Stomach (tissue), 9 donors: ENCODE results near the gene FADS3. TPM values are rescaled to one million over a fixed set of nuclear protein-coding genes. Genes with fewer than 3 reads are reported as not detected.

Experiments used
- DNase-seq, 2 donors: peaks; one replicate each; pipeline versions ENCODE4 v3.0.0 to v3.0.0-alpha.2; 2013 to 2019
- H3K27ac ChIP-seq, 5 donors: fragments of 200-600 bp in 4 of 5; sonication (generic) in 4 of 5; one replicate each; pipeline ENCODE4 v1.5.1; 2013 to 2019; ENCODE audit warnings: mild to moderate bottlenecking in 1 of 5, moderate library complexity in 1 of 5
- H3K27me3 ChIP-seq, 3 donors: fragments of 200-600 bp; sonication (generic); one replicate each; pipeline ENCODE4 v1.5.1; 2017 to 2019; ENCODE audit warnings: mixed run types in 1 of 3
- H3K36me3 ChIP-seq, 4 donors: fragments of 200-600 bp; sonication (generic); 1 replicate in 3 of 4; 2 replicates in 1 of 4; pipeline ENCODE4 v1.5.1; 2016 to 2019
- H3K4me1 ChIP-seq, 4 donors: fragments of 200-600 bp; sonication (generic); one replicate each; pipeline ENCODE4 v1.5.1; 2016 to 2019
- H3K4me3 ChIP-seq, 4 donors: fragments of 200-600 bp; sonication (generic) in 3 of 4; one replicate each; pipeline ENCODE4 v1.5.1; 2016 to 2019; ENCODE audit warnings: mild to moderate bottlenecking in 1 of 4
- H3K9me3 ChIP-seq, 4 donors: fragments of 200-600 bp; sonication (generic); one replicate each; pipeline ENCODE4 v1.5.1; 2016 to 2019
- CTCF ChIP-seq, 7 experiments: fragments of 450-650 bp in 4 of 7; fragments of 200-600 bp in 3 of 7; sonication (generic) in 3 of 7; IDR thresholded peaks; one replicate each; pipeline ENCODE4 v1.5.1; 2016 to 2019; ENCODE audit warnings: antibody characterized with exemption in 7 of 7, control low read depth in 2 of 7, mild to moderate bottlenecking in 1 of 7
- EP300 ChIP-seq: sonication (generic); formaldehyde crosslinking; IDR thresholded peaks from one replicate; pipeline ENCODE4 v1.6.1; 2017; ENCODE audit warnings: antibody characterized with exemption
- POLR2A ChIP-seq, 4 donors: fragments of 450-650 bp; IDR thresholded peaks; one replicate each; pipeline ENCODE4 v1.6.1; 2016; ENCODE audit warnings: antibody characterized with exemption in 4 of 4, control low read depth in 2 of 4, mild to moderate bottlenecking in 1 of 4, moderate library complexity in 1 of 4
- POLR2AphosphoS5 ChIP-seq, 3 donors: sonication (generic); formaldehyde crosslinking; IDR thresholded peaks; one replicate each; pipeline ENCODE4 v1.6.1; 2016; ENCODE audit warnings: antibody characterized with exemption in 3 of 3
- WGBS, 5 donors: extraction: QIAGEN DNeasy Blood & Tissue Kit in 3 of 5; methylation state at CpG; one replicate each; pipeline versions ENCODE4 v1.1.5 to v1.1.7; 2013 to 2018; 5-methylcytosine and 5-hydroxymethylcytosine counted together
- intact Hi-C: fragments of 100-400 bp; cut with DNase I; formaldehyde crosslinking; loops from one replicate; pipeline ENCODE4 v1.15.1; 2023; ENCODE audit warnings: low total_unique reads
- polyA plus RNA-seq, 3 donors: library from polyadenylated mRNA; stranded (reverse); fragments of 200-250 nt; gene quantifications; one replicate each; pipeline ENCODE4 v1.2.3, GENCODE V29; 2013
- total RNA-seq, 5 donors: library from RNA; depleted of rRNA; stranded (reverse); fragments of >200 nt; gene quantifications; one replicate each; pipeline versions ENCODE4 v1.1.0 to v1.2.3, GENCODE V29; 2014 to 2016
- donor health status: healthy with polysubstance abuse.
- donor health status: Bipolar disorder and iron deficiency.
- donor health status: healthy.

The FADS3 gene
- total and polyA plus RNA-seq, 8 donors: 2.6 to 140 (median 17.5) TPM

- 92 to 98% (median 95%) methylated on average over 7 of the region's 7 CpGs for WGBS, 5 donors
- Histone ChIP-seq H3K27ac (no peak overlapping the region), H3K4me3 (no peak overlapping the region), H3K36me3 (peaks cover 0 to 74% (median 10%) of the 10 kb centered on the region in 4 donors), H3K4me1 (peaks cover 0 to 8% (median 0%) of the 10 kb centered on the region in 4 donors), H3K9me3 (no peaks in the 10 kb centered on the region), H3K27me3 (no peaks in the 10 kb centered on the region)
- no peak for TF ChIP-seq POLR2AphosphoS5 (IDR thresholded peaks at IDR 0.05)
- no peak for TF ChIP-seq EP300
- TF ChIP-seq POLR2A (IDR thresholded peaks at IDR 0.05): no peak
- TF ChIP-seq CTCF (IDR thresholded peaks at IDR 0.05): no peak
- intact Hi-C loops: no loop called here
- no peak for DNase-seq
Observed at GRCh38 chr11:61840371-61840770, 51.0 kb downstream of the FADS3 start.

GRCh38 chr11:61839742-61840141 is 51.6 kb downstream of the FADS3 start:
- no peak for DNase-seq
- H3K36me3 ChIP-seq: peaks cover 0 to 70% (median 10%) of the 10 kb centered on the region in 4 donors
- H3K9me3 ChIP-seq: no peaks in the 10 kb centered on the region
- 86 to 98% (median 96%) methylated on average over 2 of the region's 2 CpGs for WGBS, 5 donors
- intact Hi-C loops: no loop called here
- TF ChIP-seq POLR2A (IDR thresholded peaks at IDR 0.05): no peak
- no peak overlapping the region for H3K4me3 ChIP-seq
- H3K27me3 ChIP-seq: no peaks in the 10 kb centered on the region
- peaks cover 0 to 14% (median 3%) of the 10 kb centered on the region in 4 donors for H3K4me1 ChIP-seq
- no peak overlapping the region for H3K27ac ChIP-seq

- Histone ChIP-seq H3K4me1 (peaks cover 0 to 22% (median 3%) of the 10 kb centered on the region in 4 donors), H3K4me3 (no peak overlapping the region), H3K36me3 (peaks cover 0 to 64% (median 10%) of the 10 kb centered on the region in 4 donors), H3K9me3 (no peaks in the 10 kb centered on the region), H3K27ac (no peak overlapping the region), H3K27me3 (no peaks in the 10 kb centered on the region)
- no peak for DNase-seq
- TF ChIP-seq POLR2AphosphoS5 (IDR thresholded peaks at IDR 0.05): no peak
- no peak for TF ChIP-seq EP300
- no peak for TF ChIP-seq POLR2A (IDR thresholded peaks at IDR 0.05)
- no peak for TF ChIP-seq CTCF (IDR thresholded peaks at IDR 0.05)
- WGBS, 5 donors: 87 to 94% (median 89%) methylated on average over 10 of the region's 10 CpGs
- intact Hi-C loops: no loop called here
Observed at GRCh38 chr11:61838921-61839320, 52.4 kb downstream of the FADS3 start.

- H3K4me1 ChIP-seq: peaks cover 0 to 25% (median 3%) of the 10 kb centered on the region in 4 donors
- no peak overlapping the region for H3K27ac ChIP-seq
- no peak overlapping the region for H3K4me3 ChIP-seq
- H3K36me3 ChIP-seq: peaks cover 0 to 60% (median 10%) of the 10 kb centered on the region in 4 donors
- 90 to 96% (median 94%) methylated on average over 5 of the region's 5 CpGs for WGBS, 5 donors
- TF ChIP-seq CTCF (IDR thresholded peaks at IDR 0.05) (no peak), POLR2A (IDR thresholded peaks at IDR 0.05) (no peak), EP300 (no peak), POLR2AphosphoS5 (IDR thresholded peaks at IDR 0.05) (no peak)
- no peak for DNase-seq
- H3K9me3 ChIP-seq: no peaks in the 10 kb centered on the region
- intact Hi-C loops: no loop called here
- H3K27me3 ChIP-seq: no peaks in the 10 kb centered on the region
Observed at GRCh38 chr11:61838501-61838900, 52.8 kb downstream of the FADS3 start.

GRCh38 chr11:61837411-61838005 is 53.8 kb downstream of the FADS3 start:
- no peaks in the 10 kb centered on the region for H3K27me3 ChIP-seq

More at GRCh38 chr11:61837411-61838005, 53.8 kb downstream of the FADS3 start:
- intact Hi-C loops: no loop called here
- DNase-seq: no peak
- no peak overlapping the region for H3K4me3 ChIP-seq
- no peak overlapping the region for H3K27ac ChIP-seq
- H3K4me1 ChIP-seq: peaks cover 0 to 35% (median 6%) of the 10 kb centered on the region in 4 donors
- peaks cover 0 to 50% (median 7%) of the 10 kb centered on the region in 4 donors for H3K36me3 ChIP-seq
- WGBS, 5 donors: 91 to 94% (median 93%) methylated on average over 10 to 15 of the region's 15 CpGs
- TF ChIP-seq EP300: no peak
- no peak for TF ChIP-seq POLR2A (IDR thresholded peaks at IDR 0.05)
- TF ChIP-seq POLR2AphosphoS5 (IDR thresholded peaks at IDR 0.05): no peak
- no peak for TF ChIP-seq CTCF (IDR thresholded peaks at IDR 0.05)
- H3K9me3 ChIP-seq: no peaks in the 10 kb centered on the region
